K562 (cell line): ENCODE results near the gene UBE2D2. TPM values are rescaled to one million over a fixed set of nuclear protein-coding genes. Genes with fewer than 3 reads are reported as not detected.

Experiments used
- CBFA2T3 ChIP-seq: fragments of 450-650 bp; IDR thresholded peaks from 2 replicates; pipeline ENCODE4 v1.6.1; 2017
- CTBP1 ChIP-seq: fragments of 450-650 bp; IDR thresholded peaks from 2 replicates; pipeline ENCODE4 v1.6.1; 2016; ENCODE audit warnings: borderline replicate concordance
- CTCFL ChIP-seq: IDR thresholded peaks from 2 replicates; pipeline ENCODE4 v1.6.1; 2011; ENCODE audit warnings: borderline replicate concordance, low read depth, mild to moderate bottlenecking, moderate library complexity, low read length; ENCODE audit not compliant: insufficient read depth, poor library complexity, severe bottlenecking
- CXXC5 ChIP-seq: fragments of 250-450 bp; sonication (Bioruptor Pico); IDR thresholded peaks from 2 replicates; pipeline ENCODE4 v1.8.0; 2022; ENCODE audit warnings: inconsistent platforms, mild to moderate bottlenecking, moderate library complexity
- DACH1 ChIP-seq: fragments of 450-650 bp; IDR thresholded peaks from 2 replicates; pipeline ENCODE4 v1.6.1; 2018; ENCODE audit not compliant: partially characterized antibody
- FOXJ2 ChIP-seq: fragments of 200-800 bp; sonication (Bioruptor generic); IDR thresholded peaks from 2 replicates; pipeline ENCODE4 v1.6.1; 2016; ENCODE audit warnings: missing genetic modification characterization, missing compliant biosample characterization
- FUS ChIP-seq: fragments of 200-400 bp; formaldehyde crosslinking; optimal IDR thresholded peaks from 2 replicates; pipeline ENCODE3; 2017; ENCODE audit warnings: low read depth, low read length
- HNRNPUL1 ChIP-seq: fragments of 200-400 bp; formaldehyde crosslinking; IDR thresholded peaks from 2 replicates; pipeline ENCODE4 v1.6.1; 2017; ENCODE audit warnings: low read length
- NCOA1 ChIP-seq: fragments of 450-650 bp; IDR thresholded peaks from 2 replicates; pipeline ENCODE4 v1.6.1; 2016; ENCODE audit warnings: low read depth
- NONO ChIP-seq, 2 experiments: fragments of 200-400 bp in 1 of 2; fragments of 450-650 bp in 1 of 2; formaldehyde crosslinking in 1 of 2; IDR thresholded peaks; 2 replicates each; pipeline ENCODE4 v1.6.1; 2017; ENCODE audit warnings: low read depth in 2 of 2, mild to moderate bottlenecking in 2 of 2, moderate library complexity in 2 of 2, low read length in 1 of 2
- NR3C1 ChIP-seq: sonication (generic); formaldehyde crosslinking; IDR thresholded peaks from 2 replicates; pipeline ENCODE4 v1.8.1; 2022; ENCODE audit warnings: missing genetic modification reagents
- PHF8 ChIP-seq: fragments of 200-600 bp; sonication (generic); IDR thresholded peaks from 2 replicates; pipeline ENCODE4 v1.6.1; 2012; ENCODE audit warnings: mixed run types, mild to moderate bottlenecking, inconsistent platforms, low read length, moderate library complexity, borderline replicate concordance
- POLR2A ChIP-seq: fragments of 450-650 bp; conservative IDR thresholded peaks from 2 replicates; pipeline ENCODE4 v1.6.1; 2016
- RFX7 ChIP-seq: fragments of 250-450 bp; sonication (Bioruptor Pico); IDR thresholded peaks from 2 replicates; pipeline ENCODE4 v1.5.1; 2021; ENCODE audit warnings: mild to moderate bottlenecking
- SMARCA5 ChIP-seq: fragments of 450-650 bp; IDR thresholded peaks from 2 replicates; pipeline ENCODE4 v1.6.1; 2016
- SRF ChIP-seq, 2 experiments: fragments of 250-450, 450-650 bp in 1 of 2; sonication (Bioruptor Pico) in 1 of 2; sonication (generic) in 1 of 2; formaldehyde crosslinking; IDR thresholded peaks; 2 replicates each; pipeline versions ENCODE4 v1.5.0 to v1.5.1; 2020 to 2022; ENCODE audit warnings: mild to moderate bottlenecking in 1 of 2, missing genetic modification reagents in 1 of 2
- SRSF9 ChIP-seq: fragments of 200-400 bp; formaldehyde crosslinking; IDR thresholded peaks from 2 replicates; pipeline ENCODE4 v1.6.1; 2017; ENCODE audit warnings: low read depth, low read length, borderline replicate concordance
- TAF7 ChIP-seq: fragments of 450-650 bp; IDR thresholded peaks from 2 replicates; pipeline ENCODE4 v1.6.1; 2016; ENCODE audit warnings: missing genetic modification characterization, missing compliant biosample characterization
- ZEB2 ChIP-seq: fragments of 450-650 bp; IDR thresholded peaks from 2 replicates; pipeline ENCODE4 v1.6.1; 2016
- ZFX ChIP-seq: sonication (generic); formaldehyde crosslinking; IDR thresholded peaks from 2 replicates; pipeline ENCODE4 v1.8.0; 2022; ENCODE audit warnings: mild to moderate bottlenecking, missing genetic modification reagents, moderate library complexity
- ZNF146 ChIP-seq: IDR thresholded peaks from one replicate; pipeline ENCODE4 v1.6.1; 2018; ENCODE audit warnings: missing compliant biosample characterization; ENCODE audit not compliant: unreplicated experiment
- ZNF184 ChIP-seq: sonication (generic); formaldehyde crosslinking; IDR thresholded peaks from 2 replicates; pipeline ENCODE4 v1.5.0; 2020; ENCODE audit warnings: missing genetic modification reagents
- ZNF197 ChIP-seq: fragments of 200-800 bp; sonication (Bioruptor generic); IDR thresholded peaks from 2 replicates; pipeline ENCODE4 v1.6.1; 2016; ENCODE audit warnings: low read depth, missing genetic modification characterization, missing compliant biosample characterization
- ZNF3 ChIP-seq: fragments of 250-450 bp; sonication (Bioruptor Pico); IDR thresholded peaks from 2 replicates; pipeline ENCODE4 v1.5.0; 2021; ENCODE audit warnings: mild to moderate bottlenecking, moderate library complexity
- ZNF696 ChIP-seq: fragments of 250-450 bp; sonication (Bioruptor Pico); conservative IDR thresholded peaks from 2 replicates; pipeline ENCODE4 v1.4.0; 2020; ENCODE audit warnings: mild to moderate bottlenecking, moderate library complexity
- polyA plus RNA-seq, 8 experiments: library from polyadenylated mRNA; depleted of rRNA in 4 of 8; stranded (reverse) in 5 of 8; unstranded in 3 of 8; fragments of >200 nt; fragmentation: Nextera tagmentation in 2 of 8; fragmentation: Illumina TruSeq in 1 of 8; extraction: Ambion mirVana in 2 of 8; extraction: Trizol in 1 of 8; gene quantifications; 2 replicates each; pipeline versions ENCODE4 v1.2.1 to v1.2.3, GENCODE V29; 2011 to 2014; ENCODE audit warnings: inconsistent platforms in 1 of 8, missing spikeins in 1 of 8
- total RNA-seq, 7 experiments: library from RNA; depleted of rRNA in 6 of 7; stranded (reverse); fragments of >200 nt in 6 of 7; fragmentation: Illumina TruSeq in 2 of 7; extraction: Trizol in 2 of 7; gene quantifications; 2 replicates each; pipeline versions ENCODE4 v1.2.1 to v1.2.3, GENCODE V29; 2011 to 2021; ENCODE audit warnings: low replicate concordance in 1 of 7
- TF ChIP-seq, protein P1 (sequence below): fragments of 450-650 bp; IDR thresholded peaks from 2 replicates; pipeline ENCODE4 v1.6.1; 2017; ENCODE audit warnings: antibody characterized with exemption
- TF ChIP-seq, protein P2 (sequence below): sonication (generic); formaldehyde crosslinking; IDR thresholded peaks from 2 replicates; pipeline ENCODE4 v1.8.0; 2023; ENCODE audit warnings: mild to moderate bottlenecking, missing genetic modification reagents

UBE2D2 gene
- total and polyA plus RNA-seq, 9 of the 15 experiments (the other 6 are each of a cell fraction or from before 2014, with no cell fraction given) = 53.6 to 198 (median 122) TPM

DNA sequence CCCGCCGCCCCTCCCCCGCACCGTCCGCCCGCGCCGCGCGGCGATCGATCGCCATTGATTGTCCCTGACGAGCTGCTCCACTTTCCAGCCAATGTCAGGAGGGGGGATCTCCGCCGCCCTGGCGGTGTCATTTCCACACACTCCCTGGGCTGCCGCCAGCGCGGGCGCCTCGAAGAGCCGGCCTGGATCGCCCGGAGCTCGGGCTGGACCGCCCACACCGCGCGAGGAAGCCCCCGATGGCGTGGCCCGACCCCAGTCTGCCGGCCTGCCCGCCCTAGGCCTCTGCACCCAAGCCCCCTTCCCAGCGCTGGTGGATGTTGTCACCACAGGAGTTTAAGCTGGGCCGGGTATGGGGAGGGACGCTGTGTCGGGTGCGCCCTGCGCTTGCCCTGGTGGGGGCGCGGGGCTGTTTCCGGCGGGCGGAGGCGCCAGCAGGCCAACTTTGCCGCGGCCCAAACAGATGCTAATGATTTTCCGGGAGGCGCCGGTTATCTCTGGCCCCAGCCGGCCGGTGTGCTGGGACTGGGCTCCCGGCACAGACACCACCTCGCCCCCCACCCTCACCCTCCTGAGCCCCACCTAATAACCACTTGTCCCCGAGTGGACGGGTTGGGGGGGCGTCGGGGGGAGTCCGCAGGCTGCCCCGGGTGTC, 76.4 kb downstream of the UBE2D2 start (continued):
- TF ChIP-seq CTCFL (peak; percentile 61), ZEB2 (peak; percentile 66; the same call in 1 of the 2 replicates), ZNF696 (CRISPR knock-in tag) (no peak), DACH1 (peak; percentile 40), SRF (CRISPR knock-in tag; IDR thresholded peaks at IDR 0.05) (no peak), SRSF9 (no peak), NONO (IDR thresholded peaks at IDR 0.05; ENCODE audit: low read depth in 2 of 2, low read length in 1 of 2) (peak in 1 of 2 experiments; percentile 88; a peak in 1 of 4 replicates), CBFA2T3 (peak; percentile 92), RFX7 (CRISPR knock-in tag) (no peak), ZNF184 (no peak), ZNF197 (CRISPR knock-in tag) (no peak), ZNF146 (CRISPR knock-in tag) (no peak), TAF7 (tag) (no peak), NCOA1 (peak; percentile 77), POLR2A (peak; percentile 60; the same call in 1 of the 2 replicates), FUS (no peak), NR3C1 (CRISPR knock-in tag) (no peak; the same call in 1 of the 2 replicates), FOXJ2 (tag) (no peak), ZFX (CRISPR knock-in tag) (peak; percentile 83), ZNF3 (no peak), SMARCA5 (no peak), CXXC5 (CRISPR knock-in tag) (peak; percentile 85), CTBP1 (peak; percentile 98), HNRNPUL1 (no peak), PHF8 (peak; percentile 45; the same call in 1 of the 2 replicates)
- TF ChIP-seq, protein P1, sequence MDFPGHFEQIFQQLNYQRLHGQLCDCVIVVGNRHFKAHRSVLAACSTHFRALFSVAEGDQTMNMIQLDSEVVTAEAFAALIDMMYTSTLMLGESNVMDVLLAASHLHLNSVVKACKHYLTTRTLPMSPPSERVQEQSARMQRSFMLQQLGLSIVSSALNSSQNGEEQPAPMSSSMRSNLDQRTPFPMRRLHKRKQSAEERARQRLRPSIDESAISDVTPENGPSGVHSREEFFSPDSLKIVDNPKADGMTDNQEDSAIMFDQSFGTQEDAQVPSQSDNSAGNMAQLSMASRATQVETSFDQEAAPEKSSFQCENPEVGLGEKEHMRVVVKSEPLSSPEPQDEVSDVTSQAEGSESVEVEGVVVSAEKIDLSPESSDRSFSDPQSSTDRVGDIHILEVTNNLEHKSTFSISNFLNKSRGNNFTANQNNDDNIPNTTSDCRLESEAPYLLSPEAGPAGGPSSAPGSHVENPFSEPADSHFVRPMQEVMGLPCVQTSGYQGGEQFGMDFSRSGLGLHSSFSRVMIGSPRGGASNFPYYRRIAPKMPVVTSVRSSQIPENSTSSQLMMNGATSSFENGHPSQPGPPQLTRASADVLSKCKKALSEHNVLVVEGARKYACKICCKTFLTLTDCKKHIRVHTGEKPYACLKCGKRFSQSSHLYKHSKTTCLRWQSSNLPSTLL = no peak
- TF ChIP-seq, protein P2, sequence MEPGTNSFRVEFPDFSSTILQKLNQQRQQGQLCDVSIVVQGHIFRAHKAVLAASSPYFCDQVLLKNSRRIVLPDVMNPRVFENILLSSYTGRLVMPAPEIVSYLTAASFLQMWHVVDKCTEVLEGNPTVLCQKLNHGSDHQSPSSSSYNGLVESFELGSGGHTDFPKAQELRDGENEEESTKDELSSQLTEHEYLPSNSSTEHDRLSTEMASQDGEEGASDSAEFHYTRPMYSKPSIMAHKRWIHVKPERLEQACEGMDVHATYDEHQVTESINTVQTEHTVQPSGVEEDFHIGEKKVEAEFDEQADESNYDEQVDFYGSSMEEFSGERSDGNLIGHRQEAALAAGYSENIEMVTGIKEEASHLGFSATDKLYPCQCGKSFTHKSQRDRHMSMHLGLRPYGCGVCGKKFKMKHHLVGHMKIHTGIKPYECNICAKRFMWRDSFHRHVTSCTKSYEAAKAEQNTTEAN (CRISPR knock-in tag) = no peak
